Right lobe of liver (tissue), 4 donors: Measurements from ENCODE around the gene IZUMO1.

Experiments used
- POLR2A ChIP-seq: fragments of 450-650 bp; IDR thresholded peaks from one replicate; pipeline ENCODE4 v1.6.1; 2017; ENCODE audit warnings: antibody characterized with exemption, mild to moderate bottlenecking
- TF ChIP-seq, protein P1 (sequence below), 4 donors: fragments of 200-600 bp in 3 of 4; fragments of 450-650 bp in 1 of 4; IDR thresholded peaks; one replicate each; pipeline versions ENCODE4 v1.5.1 to v1.8.0; 2016 to 2022; ENCODE audit warnings: antibody characterized with exemption in 4 of 4, mild to moderate bottlenecking in 2 of 4
- donor health status: DM: no; HTN: no; CAD: no.
- donor health status: DM: no; HTN: no; CAD: no.
- donor health status: DM: no; HTN: yes; CAD: no.

DNA sequence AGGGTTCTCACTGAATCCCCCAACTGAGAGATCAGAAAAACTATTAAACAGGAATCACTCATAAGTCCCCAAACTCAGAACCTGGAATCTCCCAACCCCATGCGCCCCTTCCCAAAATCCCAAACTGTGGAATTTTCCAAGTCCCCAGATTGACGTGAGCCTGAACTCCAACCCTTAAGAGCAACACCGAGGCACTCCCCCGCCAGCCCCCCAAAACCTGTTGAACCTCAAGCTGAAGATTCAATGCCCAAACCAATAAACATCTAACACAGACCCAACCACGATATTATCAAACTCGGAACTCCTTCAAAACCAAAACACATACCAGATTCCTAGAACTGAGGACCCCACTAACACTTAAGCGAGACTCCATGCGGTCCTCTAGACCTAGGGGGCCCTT, 599 bp downstream of the IZUMO1 start:
- TF ChIP-seq, protein P1, sequence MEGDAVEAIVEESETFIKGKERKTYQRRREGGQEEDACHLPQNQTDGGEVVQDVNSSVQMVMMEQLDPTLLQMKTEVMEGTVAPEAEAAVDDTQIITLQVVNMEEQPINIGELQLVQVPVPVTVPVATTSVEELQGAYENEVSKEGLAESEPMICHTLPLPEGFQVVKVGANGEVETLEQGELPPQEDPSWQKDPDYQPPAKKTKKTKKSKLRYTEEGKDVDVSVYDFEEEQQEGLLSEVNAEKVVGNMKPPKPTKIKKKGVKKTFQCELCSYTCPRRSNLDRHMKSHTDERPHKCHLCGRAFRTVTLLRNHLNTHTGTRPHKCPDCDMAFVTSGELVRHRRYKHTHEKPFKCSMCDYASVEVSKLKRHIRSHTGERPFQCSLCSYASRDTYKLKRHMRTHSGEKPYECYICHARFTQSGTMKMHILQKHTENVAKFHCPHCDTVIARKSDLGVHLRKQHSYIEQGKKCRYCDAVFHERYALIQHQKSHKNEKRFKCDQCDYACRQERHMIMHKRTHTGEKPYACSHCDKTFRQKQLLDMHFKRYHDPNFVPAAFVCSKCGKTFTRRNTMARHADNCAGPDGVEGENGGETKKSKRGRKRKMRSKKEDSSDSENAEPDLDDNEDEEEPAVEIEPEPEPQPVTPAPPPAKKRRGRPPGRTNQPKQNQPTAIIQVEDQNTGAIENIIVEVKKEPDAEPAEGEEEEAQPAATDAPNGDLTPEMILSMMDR (IDR thresholded peaks at IDR 0.05) = no peak
- no peak for TF ChIP-seq POLR2A
